Measurements from ENCODE around the gene SBF2. TPM values are rescaled to one million over a fixed set of nuclear protein-coding genes. Genes with fewer than 3 reads are reported as not detected.

Gene SBF2
- total and polyA plus RNA-seq, 9 of the 15 experiments (the other 6 are each of a cell fraction or from before 2014, with no cell fraction given) = 0.80 to 9.5 (median 5.0) TPM

DNA sequence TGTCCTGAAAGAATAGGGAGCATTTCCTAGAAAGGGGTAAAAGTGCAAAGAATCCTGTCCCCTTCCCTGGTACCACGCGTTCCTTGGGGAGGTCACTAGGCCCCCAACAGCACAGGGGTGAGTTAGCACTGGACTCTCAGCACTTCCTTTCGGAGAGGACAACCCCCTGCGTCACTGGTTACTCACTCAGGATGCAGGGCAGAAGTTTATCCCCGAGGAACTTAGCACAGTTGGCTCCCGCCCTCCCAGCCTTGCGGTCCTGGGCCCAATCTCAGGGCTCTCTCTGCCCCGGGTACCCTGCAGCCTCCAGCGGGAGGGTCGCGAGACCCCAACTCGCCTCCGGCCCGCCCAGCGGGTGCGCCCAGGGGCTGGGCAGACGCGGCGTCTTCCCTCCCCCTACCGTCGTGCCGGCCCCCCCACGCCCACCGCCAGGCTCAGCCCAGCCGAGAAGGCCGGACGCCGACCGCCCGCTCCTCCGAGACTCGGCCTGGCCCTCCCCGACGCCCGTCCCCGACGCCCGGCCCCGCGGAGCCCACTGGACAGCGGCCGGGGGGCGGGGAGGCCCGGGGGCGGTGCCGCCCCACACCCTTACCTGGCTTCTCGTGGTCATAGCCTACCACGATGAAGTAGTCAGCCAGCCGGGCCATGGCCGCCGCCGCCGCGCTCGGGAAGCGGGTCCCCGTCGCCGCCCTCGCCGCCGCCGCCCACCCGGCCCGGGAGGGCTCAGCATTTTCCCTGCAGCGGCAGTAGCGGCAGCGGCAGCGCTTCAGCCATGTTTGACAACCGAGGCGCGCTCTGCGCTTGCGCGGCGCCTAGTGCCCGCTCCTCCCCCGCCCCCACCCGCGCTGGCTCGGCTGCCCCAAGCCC is at the start of gene SBF2 (continued):
- TF ChIP-seq, protein P1, sequence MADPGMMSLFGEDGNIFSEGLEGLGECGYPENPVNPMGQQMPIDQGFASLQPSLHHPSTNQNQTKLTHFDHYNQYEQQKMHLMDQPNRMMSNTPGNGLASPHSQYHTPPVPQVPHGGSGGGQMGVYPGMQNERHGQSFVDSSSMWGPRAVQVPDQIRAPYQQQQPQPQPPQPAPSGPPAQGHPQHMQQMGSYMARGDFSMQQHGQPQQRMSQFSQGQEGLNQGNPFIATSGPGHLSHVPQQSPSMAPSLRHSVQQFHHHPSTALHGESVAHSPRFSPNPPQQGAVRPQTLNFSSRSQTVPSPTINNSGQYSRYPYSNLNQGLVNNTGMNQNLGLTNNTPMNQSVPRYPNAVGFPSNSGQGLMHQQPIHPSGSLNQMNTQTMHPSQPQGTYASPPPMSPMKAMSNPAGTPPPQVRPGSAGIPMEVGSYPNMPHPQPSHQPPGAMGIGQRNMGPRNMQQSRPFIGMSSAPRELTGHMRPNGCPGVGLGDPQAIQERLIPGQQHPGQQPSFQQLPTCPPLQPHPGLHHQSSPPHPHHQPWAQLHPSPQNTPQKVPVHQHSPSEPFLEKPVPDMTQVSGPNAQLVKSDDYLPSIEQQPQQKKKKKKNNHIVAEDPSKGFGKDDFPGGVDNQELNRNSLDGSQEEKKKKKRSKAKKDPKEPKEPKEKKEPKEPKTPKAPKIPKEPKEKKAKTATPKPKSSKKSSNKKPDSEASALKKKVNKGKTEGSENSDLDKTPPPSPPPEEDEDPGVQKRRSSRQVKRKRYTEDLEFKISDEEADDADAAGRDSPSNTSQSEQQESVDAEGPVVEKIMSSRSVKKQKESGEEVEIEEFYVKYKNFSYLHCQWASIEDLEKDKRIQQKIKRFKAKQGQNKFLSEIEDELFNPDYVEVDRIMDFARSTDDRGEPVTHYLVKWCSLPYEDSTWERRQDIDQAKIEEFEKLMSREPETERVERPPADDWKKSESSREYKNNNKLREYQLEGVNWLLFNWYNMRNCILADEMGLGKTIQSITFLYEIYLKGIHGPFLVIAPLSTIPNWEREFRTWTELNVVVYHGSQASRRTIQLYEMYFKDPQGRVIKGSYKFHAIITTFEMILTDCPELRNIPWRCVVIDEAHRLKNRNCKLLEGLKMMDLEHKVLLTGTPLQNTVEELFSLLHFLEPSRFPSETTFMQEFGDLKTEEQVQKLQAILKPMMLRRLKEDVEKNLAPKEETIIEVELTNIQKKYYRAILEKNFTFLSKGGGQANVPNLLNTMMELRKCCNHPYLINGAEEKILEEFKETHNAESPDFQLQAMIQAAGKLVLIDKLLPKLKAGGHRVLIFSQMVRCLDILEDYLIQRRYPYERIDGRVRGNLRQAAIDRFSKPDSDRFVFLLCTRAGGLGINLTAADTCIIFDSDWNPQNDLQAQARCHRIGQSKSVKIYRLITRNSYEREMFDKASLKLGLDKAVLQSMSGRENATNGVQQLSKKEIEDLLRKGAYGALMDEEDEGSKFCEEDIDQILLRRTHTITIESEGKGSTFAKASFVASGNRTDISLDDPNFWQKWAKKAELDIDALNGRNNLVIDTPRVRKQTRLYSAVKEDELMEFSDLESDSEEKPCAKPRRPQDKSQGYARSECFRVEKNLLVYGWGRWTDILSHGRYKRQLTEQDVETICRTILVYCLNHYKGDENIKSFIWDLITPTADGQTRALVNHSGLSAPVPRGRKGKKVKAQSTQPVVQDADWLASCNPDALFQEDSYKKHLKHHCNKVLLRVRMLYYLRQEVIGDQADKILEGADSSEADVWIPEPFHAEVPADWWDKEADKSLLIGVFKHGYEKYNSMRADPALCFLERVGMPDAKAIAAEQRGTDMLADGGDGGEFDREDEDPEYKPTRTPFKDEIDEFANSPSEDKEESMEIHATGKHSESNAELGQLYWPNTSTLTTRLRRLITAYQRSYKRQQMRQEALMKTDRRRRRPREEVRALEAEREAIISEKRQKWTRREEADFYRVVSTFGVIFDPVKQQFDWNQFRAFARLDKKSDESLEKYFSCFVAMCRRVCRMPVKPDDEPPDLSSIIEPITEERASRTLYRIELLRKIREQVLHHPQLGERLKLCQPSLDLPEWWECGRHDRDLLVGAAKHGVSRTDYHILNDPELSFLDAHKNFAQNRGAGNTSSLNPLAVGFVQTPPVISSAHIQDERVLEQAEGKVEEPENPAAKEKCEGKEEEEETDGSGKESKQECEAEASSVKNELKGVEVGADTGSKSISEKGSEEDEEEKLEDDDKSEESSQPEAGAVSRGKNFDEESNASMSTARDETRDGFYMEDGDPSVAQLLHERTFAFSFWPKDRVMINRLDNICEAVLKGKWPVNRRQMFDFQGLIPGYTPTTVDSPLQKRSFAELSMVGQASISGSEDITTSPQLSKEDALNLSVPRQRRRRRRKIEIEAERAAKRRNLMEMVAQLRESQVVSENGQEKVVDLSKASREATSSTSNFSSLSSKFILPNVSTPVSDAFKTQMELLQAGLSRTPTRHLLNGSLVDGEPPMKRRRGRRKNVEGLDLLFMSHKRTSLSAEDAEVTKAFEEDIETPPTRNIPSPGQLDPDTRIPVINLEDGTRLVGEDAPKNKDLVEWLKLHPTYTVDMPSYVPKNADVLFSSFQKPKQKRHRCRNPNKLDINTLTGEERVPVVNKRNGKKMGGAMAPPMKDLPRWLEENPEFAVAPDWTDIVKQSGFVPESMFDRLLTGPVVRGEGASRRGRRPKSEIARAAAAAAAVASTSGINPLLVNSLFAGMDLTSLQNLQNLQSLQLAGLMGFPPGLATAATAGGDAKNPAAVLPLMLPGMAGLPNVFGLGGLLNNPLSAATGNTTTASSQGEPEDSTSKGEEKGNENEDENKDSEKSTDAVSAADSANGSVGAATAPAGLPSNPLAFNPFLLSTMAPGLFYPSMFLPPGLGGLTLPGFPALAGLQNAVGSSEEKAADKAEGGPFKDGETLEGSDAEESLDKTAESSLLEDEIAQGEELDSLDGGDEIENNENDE (IDR thresholded peaks at IDR 0.05; ENCODE audit: low read depth, low read length) = no peak
